Ureter (tissue), 1 donor: ENCODE measurements around the gene SNRNP35. TPM values are rescaled to one million over a fixed set of nuclear protein-coding genes. Genes with fewer than 3 reads are reported as not detected.
"Not testable (repeated sequence)": the region's sequence is repeated elsewhere in the genome, so short reads cannot be mapped to it uniquely, and the experiment has no call there.

Experiments
- DNase-seq: peaks from one replicate; pipeline ENCODE4 v3.0.0-alpha.2; 2020; ENCODE audit warnings: low spot score
- total RNA-seq: library from RNA; stranded (reverse); gene quantifications from one replicate; pipeline ENCODE4 v1.2.4, GENCODE V29; 2023
- donor health status: DM: yes; HTN: yes; CAD: no.

The SNRNP35 gene
- total RNA-seq, 1 donor from 2014 or later, result 24.1 TPM

GRCh38 chr12:123489580-123489979, 31.6 kb downstream of the SNRNP35 start:
- DNase-seq, result no peak

GRCh38 chr12:123490089-123490488, 32.1 kb downstream of the SNRNP35 start:
- DNase-seq, result no peak

GRCh38 chr12:123491056-123491455, 33.1 kb downstream of the SNRNP35 start:
- no peak for DNase-seq

GRCh38 chr12:123491481-123491880, 33.5 kb downstream of the SNRNP35 start:
- DNase-seq, result no peak

GRCh38 chr12:123492339-123493039, 34.5 kb downstream of the SNRNP35 start:
- not testable (repeated sequence) for DNase-seq

GRCh38 chr12:123494124-123494851, 36.3 kb downstream of the SNRNP35 start:
- no peak for DNase-seq

- no peak for DNase-seq
These were observed 39.1 kb downstream of the SNRNP35 start for GRCh38 chr12:123497065-123497464.

GRCh38 chr12:123498126-123498825, 40.3 kb downstream of the SNRNP35 start:
- no peak for DNase-seq

GRCh38 chr12:123499332-123499731, 41.4 kb downstream of the SNRNP35 start:
- DNase-seq, result no peak

GRCh38 chr12:123502163-123502704, 44.3 kb downstream of the SNRNP35 start:
- no peak for DNase-seq

- DNase-seq, result no peak
These were observed 48.3 kb downstream of the SNRNP35 start for GRCh38 chr12:123506059-123506842.

GRCh38 chr12:123506843-123507236, 48.9 kb downstream of the SNRNP35 start:
- DNase-seq, result no peak

- DNase-seq, result no peak
These were observed 55.1 kb downstream of the SNRNP35 start for GRCh38 chr12:123512838-123513665.

- DNase-seq, result no peak
These were observed 55.9 kb downstream of the SNRNP35 start for GRCh38 chr12:123513805-123514204.

GRCh38 chr12:123514582-123515221, 56.8 kb downstream of the SNRNP35 start:
- DNase-seq, result not testable (repeated sequence)

- DNase-seq, result no peak
These were observed 58.4 kb downstream of the SNRNP35 start for GRCh38 chr12:123516216-123516780.
